Skin epidermis (tissue), 12 donors: ENCODE results near the gene HIGD1A.

Source experiments
- H3K27ac ChIP-seq, 21 experiments: fragments of 200-600 bp; sonication (generic) in 11 of 21; one replicate each; pipeline ENCODE4 v1.5.0; 2020; ENCODE audit warnings: mild to moderate bottlenecking in 3 of 21, inconsistent platforms in 2 of 21, moderate library complexity in 2 of 21
- H3K4me3 ChIP-seq, 7 experiments: fragments of 200-600 bp; sonication (generic) in 2 of 7; one replicate each; pipeline ENCODE4 v1.5.0; 2020; ENCODE audit warnings: inconsistent platforms in 2 of 7, mild to moderate bottlenecking in 2 of 7, moderate library complexity in 1 of 7

HIGD1A gene

DNA sequence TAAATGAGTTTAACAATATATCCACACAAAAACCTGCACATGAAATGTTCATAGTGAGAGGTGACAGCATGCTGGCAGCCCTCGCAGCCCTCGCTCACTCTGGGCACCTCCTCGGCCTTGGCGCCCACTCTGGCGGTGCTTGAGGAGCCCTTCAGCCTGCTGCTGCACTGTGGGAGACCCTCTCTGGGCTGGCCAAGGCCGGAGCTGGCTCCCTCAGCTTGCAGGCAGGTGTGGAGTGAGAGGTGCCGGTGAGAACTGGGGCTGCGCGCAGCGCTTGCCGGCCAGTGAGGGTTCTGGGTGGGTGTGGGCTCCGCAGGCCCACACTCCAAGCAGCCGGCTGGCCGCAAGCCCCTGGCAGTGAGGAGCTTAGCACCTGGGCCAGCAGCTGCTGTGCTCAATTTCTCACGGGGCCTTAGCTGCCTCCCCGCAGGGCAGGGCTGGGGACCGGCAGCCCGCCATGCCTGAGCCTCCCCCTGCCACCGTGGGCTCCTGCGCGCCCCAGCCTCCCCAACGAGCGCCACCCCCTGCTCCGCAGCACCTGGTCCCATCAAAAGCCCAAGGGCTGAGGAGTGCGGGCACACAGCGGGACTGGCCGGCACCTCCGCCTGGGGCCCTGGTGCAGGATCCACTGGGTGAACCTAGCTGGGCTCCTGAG lies 34.7 kb downstream of the HIGD1A start:
- Histone ChIP-seq H3K27ac (no peak overlapping the region), H3K4me3 (no peak overlapping the region)

DNA sequence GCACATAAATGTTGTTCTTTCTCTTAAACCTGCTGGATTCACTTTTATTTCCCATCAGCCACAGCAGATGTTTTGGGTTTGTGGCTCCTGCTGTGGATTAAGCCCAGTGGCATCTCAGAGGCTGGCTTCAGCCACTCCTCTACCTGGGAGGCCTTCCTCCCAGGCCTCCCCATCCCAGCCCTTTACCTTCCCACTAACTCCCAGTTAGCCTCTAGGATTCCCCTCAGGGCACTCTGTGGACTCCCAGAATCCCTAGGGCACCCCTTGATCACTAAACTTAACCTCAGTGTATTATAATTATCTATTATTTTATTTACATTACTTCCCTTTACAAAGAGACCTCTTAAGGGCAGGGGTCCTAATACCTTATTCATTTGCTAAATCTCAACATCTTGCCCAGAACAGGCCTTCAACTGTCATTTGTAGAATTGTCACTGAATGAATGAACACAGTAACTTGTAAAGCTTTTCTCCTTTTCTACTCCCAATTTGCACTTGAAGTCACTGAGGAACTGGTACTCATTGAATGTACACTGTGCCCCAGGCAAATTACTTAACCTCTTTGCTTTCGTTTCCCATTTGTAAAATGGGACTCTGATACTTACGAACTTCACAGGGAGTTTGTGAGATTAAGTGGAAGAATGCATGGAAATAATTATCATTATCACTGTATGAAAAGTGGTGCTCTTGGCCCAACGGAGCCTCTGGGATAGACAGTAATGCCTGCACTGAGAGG lies 39.6 kb downstream of the HIGD1A start:
- peak overlapping the region in 1 of 21 experiments; percentile 29 for H3K27ac ChIP-seq

DNA sequence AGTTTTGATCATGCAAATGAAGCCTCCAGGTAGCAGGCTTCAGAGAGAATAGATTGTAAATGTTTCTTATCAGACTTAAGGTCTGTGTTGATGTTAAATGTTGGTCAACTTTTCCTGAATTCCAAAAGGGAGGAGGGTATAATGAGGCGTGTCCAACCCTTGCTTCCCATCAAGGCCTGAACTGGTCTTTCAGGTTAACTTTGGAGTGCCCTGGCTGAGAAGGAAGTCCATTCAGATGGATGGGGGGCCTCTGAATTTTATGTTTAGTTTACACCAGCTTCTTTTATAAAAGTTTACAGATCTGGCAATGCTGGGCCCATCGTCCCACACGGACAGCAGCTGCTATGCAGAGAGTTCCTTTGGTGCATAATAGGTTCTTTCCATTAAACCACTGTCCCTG lies 40.2 kb downstream of the HIGD1A start:
- peak overlapping the region in 1 of 21 experiments; percentile 29 for H3K27ac ChIP-seq
- H3K4me3 ChIP-seq: no peak overlapping the region

More for the DNA sequence above, 39.6 kb downstream of the HIGD1A start:
- no peak overlapping the region for H3K4me3 ChIP-seq

DNA sequence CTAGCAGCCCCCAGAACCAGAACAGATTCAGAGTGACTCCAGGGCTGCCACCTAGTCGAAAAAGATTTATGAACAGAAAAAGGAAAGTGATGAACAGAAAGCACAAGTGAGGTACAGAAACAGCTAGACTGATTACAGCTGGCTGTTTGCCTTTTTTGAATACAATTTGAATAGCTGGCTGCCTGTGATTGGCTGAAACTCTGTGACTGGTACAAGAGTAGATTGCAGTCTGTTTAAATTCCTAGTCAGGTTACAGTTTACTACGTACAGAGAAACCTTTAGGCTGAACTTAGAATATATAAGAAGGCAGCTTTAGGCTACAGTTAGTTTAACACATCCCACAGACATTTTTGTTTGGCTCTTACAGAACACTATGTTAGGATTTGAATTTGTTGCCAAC lies 41.3 kb downstream of the HIGD1A start:
- H3K4me3 ChIP-seq: no peak overlapping the region
- peak overlapping the region in 1 of 21 experiments; percentile 11 for H3K27ac ChIP-seq

DNA sequence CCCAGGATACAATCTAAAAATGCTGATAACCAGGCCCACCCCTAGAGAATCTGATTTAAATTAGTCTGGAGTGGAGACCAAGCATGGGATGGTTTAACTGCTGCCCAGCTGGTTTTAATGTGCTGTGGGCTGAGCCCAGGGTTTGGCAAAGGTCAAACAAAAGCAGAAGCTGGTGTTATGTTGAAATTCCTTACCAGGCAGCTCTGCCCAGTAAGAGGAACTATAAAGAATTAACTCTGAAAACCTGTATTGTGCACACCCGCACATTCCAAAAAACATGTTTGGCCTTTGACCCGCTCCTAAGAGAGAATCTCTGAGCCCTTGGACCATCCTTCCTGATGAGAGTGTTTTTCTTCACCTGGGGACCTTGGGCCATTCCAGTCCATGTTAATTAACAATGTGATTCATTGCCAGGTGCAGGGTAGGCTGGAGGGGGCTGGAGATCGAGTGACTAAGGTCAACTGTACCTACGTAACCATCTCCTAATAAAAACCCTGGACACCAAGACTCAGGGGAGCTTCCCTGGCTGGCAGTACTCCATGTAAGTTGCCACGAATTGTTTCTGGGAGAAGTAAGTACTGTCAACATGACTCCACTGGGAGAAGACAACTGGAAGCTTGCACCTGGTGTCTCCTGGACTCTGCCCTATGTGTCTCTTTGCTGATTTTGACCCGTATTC lies 42.1 kb downstream of the HIGD1A start:
- no peak overlapping the region for H3K4me3 ChIP-seq
- H3K27ac ChIP-seq: peak overlapping the region in 7 of 21 experiments; percentile 7 to 51 (median 38)

GRCh38 chr3:42758126-42758525 lies 46.2 kb downstream of the HIGD1A start:
- H3K4me3 ChIP-seq: no peak overlapping the region
- no peak overlapping the region for H3K27ac ChIP-seq

GRCh38 chr3:42756681-42757213 lies 47.5 kb downstream of the HIGD1A start:
- Histone ChIP-seq H3K4me3 (no peak overlapping the region), H3K27ac (no peak overlapping the region)

GRCh38 chr3:42755681-42756578 lies 48.4 kb downstream of the HIGD1A start:
- no peak overlapping the region for H3K27ac ChIP-seq
- no peak overlapping the region for H3K4me3 ChIP-seq

GRCh38 chr3:42753757-42754156 lies 50.5 kb downstream of the HIGD1A start:
- Histone ChIP-seq H3K4me3 (no peak overlapping the region), H3K27ac (no peak overlapping the region)

DNA sequence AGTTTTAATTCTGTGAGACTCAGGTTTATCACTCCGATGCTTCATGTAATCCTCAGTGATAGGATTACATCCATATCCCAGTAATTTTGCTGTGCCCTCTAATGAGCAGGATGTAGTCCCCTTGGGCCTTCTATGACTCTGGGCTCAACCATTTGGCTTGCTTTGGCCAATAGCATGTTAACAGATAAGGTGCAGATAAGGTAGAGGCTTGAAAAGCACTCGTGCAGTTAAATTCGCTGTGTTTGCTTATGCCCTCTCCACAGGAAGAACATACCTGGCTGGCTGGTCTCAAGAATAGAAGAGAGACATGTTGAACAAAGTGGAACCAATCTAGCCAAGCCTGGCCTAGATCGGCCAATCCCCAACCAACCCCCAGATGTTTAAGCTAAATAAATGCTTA lies 51.3 kb downstream of the HIGD1A start:
- Histone ChIP-seq H3K4me3 (no peak overlapping the region), H3K27ac (no peak overlapping the region)

DNA sequence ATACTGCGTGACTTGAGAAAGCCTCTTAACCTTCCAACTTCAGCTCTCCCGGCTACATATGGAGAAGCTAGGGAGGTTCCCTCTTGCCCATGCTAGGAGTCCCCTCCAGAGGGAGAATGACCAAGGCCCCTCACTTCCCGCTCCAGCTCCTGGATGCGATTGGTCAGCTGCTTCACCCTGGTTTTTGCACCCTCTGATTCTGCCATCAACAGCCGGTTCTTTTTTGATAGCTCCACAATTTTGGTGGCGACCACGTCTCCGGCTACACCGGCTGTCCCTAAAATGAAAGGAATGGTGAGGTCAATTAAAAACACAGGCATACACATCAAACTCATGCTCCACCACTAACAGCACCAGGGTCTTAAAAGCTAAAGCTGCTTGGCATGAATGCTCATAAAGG lies 51.8 kb downstream of the HIGD1A start:
- H3K27ac ChIP-seq: no peak overlapping the region
- no peak overlapping the region for H3K4me3 ChIP-seq

- no peak overlapping the region for H3K27ac ChIP-seq
- no peak overlapping the region for H3K4me3 ChIP-seq
Observed at GRCh38 chr3:42751609-42752008, 52.7 kb downstream of the HIGD1A start.

- peak overlapping the region in 1 of 21 experiments; percentile 42 for H3K27ac ChIP-seq
- no peak overlapping the region for H3K4me3 ChIP-seq
Observed at GRCh38 chr3:42750834-42751233, 53.5 kb downstream of the HIGD1A start.

DNA sequence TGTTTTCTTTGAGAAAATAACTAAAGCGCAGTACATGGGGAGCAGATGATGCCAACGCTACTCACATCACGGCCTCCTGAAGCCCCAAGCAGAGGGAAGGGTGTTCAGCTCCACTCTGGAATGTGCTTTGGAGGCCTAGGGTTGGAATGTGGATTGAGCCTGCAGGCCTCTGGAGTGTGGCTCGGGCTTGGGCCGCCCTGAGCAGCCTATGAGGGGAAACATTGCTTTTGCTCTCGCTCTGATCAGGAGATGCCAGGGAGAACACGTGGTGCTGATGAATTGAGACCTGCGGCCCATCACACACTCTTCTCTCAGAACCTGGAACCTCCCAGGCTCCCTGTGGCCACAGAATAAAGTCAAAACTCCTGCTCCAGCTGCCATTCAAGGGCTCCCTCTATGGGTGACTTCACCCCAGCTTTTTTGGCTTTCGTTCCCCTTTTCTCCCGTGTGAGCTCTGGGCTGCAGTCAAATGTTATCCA lies 54.5 kb downstream of the HIGD1A start:
- Histone ChIP-seq H3K4me3 (no peak overlapping the region), H3K27ac (peak overlapping the region in 1 of 21 experiments; percentile 42)

DNA sequence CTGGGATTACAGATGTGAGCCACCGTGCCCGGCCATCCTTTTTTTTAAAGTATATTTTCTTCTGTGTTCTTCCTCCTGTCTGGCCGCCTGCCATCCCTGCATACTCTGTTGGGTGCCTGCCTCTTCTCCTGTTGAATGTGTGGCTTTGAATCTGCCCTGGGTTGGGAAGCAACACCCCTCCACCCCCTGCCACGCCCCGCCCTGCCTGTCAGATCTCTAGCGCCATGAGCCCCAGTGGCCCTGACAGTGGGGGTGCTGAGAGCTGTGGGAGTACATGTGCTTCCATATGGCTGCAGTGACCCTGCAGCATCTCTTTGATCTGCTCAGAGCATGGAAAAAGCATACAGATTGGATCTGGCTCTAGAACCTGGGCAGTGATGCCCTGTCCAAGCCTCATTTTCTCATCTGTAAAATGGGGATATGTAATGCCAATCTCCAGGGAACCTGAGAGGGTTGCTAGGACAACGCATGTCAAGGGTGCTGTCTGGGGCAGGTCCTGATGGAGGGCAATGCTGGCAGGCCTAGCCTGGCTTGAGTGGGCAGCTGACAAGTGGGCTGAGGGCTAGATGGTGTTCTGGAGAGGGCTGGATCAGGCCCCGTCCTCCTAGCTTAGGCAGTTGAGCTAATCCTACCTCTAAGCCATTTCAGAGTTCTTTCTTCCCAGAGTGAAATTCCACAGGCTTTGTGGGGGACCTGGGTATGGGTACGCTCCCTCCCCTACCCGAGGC lies 55.1 kb downstream of the HIGD1A start:
- H3K4me3 ChIP-seq: no peak overlapping the region
- peak overlapping the region in 1 of 21 experiments; percentile 42 for H3K27ac ChIP-seq

DNA sequence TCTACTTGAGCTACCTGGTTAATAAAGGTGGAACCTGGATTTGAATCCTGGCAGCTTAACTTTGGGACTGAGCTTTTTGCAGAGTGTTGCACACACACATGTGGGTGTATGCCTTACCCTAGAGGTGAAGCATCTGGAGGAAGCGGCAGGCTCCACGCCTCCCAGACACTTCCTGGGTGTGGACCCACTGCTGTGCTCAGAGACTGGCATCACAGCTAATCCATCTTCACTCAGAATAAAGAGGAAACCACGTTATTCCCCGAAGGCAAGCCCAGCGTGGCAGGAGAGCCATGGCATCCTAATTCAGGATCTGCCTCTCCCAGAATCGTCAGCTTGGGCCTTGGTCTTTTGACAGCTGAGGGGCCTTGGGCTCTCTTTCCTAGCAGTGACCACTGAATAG lies 56.7 kb downstream of the HIGD1A start:
- Histone ChIP-seq H3K4me3 (no peak overlapping the region), H3K27ac (peak overlapping the region in 3 of 21 experiments; percentile 2 to 43 (median 43))

GRCh38 chr3:42746455-42747450 lies 57.5 kb downstream of the HIGD1A start:
- no peak overlapping the region for H3K4me3 ChIP-seq
- peak overlapping the region in 10 of 21 experiments; percentile 11 to 70 (median 50) for H3K27ac ChIP-seq
